MCF 10A (cell line): ENCODE results near the gene TTC34. TPM values are rescaled to one million over a fixed set of nuclear protein-coding genes. Genes with fewer than 3 reads are reported as not detected.

Experiments
- BruUV-seq: library from RNA; stranded (reverse); fragments of 400-500 nt; replicated peaks from 2 replicates; lab custom pipeline; 2021; lab: Mats Ljungman, UMichigan
- CTCF ChIA-PET: fragments of 300-600 bp; sonication (Branson Sonifier 250); formaldehyde crosslinking; extraction: SDS; loops from one replicate; lab custom pipeline; 2021; ENCODE audit warnings: antibody characterized with exemption, inconsistent platforms; lab: Yijun Ruan, JAX
- POLR2A ChIA-PET: fragments of 300-600, 350-650 bp; sonication (Branson Sonifier 250); formaldehyde crosslinking; extraction: SDS; loops from one replicate; lab custom pipeline; 2020; ENCODE audit warnings: antibody characterized with exemption, inconsistent platforms; lab: Yijun Ruan, JAX
- DNase-seq: peaks from one replicate; pipeline ENCODE4 v3.0.0-alpha.2; 2018; ENCODE audit not compliant: unreplicated experiment
- H3K27ac Mint-ChIP-seq: one replicate; pipeline ENCODE4 v1.8.0; 2022; ENCODE audit warnings: mild to moderate bottlenecking, low read depth, mixed read lengths; ENCODE audit not compliant: unreplicated experiment
- H3K27me3 Mint-ChIP-seq: one replicate; pipeline ENCODE4 v1.8.0; 2022; ENCODE audit warnings: mixed read lengths; ENCODE audit not compliant: insufficient read depth, unreplicated experiment
- H3K36me3 Mint-ChIP-seq: one replicate; pipeline ENCODE4 v1.8.0; 2022; ENCODE audit warnings: mild to moderate bottlenecking, moderate library complexity, mixed read lengths; ENCODE audit not compliant: insufficient read depth, unreplicated experiment
- H3K4me1 Mint-ChIP-seq: one replicate; pipeline ENCODE4 v1.8.0; 2022; ENCODE audit warnings: mixed read lengths; ENCODE audit not compliant: insufficient read depth, unreplicated experiment
- H3K4me3 Mint-ChIP-seq: one replicate; pipeline ENCODE4 v1.8.0; 2022; ENCODE audit warnings: mild to moderate bottlenecking, moderate library complexity, mixed read lengths; ENCODE audit not compliant: unreplicated experiment
- H3K9me3 Mint-ChIP-seq: one replicate; pipeline ENCODE4 v1.8.0; 2022; ENCODE audit warnings: mixed read lengths; ENCODE audit not compliant: unreplicated experiment
- intact Hi-C: fragments of 100-400 bp; cut with micrococcal nuclease; formaldehyde crosslinking; loops from 2 replicates; pipeline ENCODE4 v1.14.1; 2022
- total RNA-seq: library from RNA; stranded (reverse); gene quantifications from 2 replicates; pipeline ENCODE4 v1.2.3, GENCODE V29; 2022
- TF ChIP-seq, protein P1 (sequence below): fragments of 200-600 bp; IDR thresholded peaks from one replicate; pipeline ENCODE4 v1.8.0; 2022; ENCODE audit warnings: antibody characterized with exemption, mild to moderate bottlenecking; ENCODE audit not compliant: unreplicated experiment

The TTC34 gene
- total RNA-seq, 1 experiment from 2014 or later = 0.47 TPM

GRCh38 chr1:2625311-2625710 lies 176.2 kb downstream of the TTC34 start:
- BruUV-seq = no TSS peak
- CTCF ChIA-PET = no interaction called here
- POLR2A ChIA-PET = no interaction called here
- H3K27ac Mint-ChIP-seq = no peak overlapping the region
- TF ChIP-seq, protein P1, sequence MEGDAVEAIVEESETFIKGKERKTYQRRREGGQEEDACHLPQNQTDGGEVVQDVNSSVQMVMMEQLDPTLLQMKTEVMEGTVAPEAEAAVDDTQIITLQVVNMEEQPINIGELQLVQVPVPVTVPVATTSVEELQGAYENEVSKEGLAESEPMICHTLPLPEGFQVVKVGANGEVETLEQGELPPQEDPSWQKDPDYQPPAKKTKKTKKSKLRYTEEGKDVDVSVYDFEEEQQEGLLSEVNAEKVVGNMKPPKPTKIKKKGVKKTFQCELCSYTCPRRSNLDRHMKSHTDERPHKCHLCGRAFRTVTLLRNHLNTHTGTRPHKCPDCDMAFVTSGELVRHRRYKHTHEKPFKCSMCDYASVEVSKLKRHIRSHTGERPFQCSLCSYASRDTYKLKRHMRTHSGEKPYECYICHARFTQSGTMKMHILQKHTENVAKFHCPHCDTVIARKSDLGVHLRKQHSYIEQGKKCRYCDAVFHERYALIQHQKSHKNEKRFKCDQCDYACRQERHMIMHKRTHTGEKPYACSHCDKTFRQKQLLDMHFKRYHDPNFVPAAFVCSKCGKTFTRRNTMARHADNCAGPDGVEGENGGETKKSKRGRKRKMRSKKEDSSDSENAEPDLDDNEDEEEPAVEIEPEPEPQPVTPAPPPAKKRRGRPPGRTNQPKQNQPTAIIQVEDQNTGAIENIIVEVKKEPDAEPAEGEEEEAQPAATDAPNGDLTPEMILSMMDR = no peak
- no peak for DNase-seq
- H3K27me3 Mint-ChIP-seq = peaks cover 30% of the 10 kb centered on the region
- intact Hi-C loops = no loop called here
- H3K36me3 Mint-ChIP-seq = no peaks in the 10 kb centered on the region
- H3K4me1 Mint-ChIP-seq = no peaks in the 10 kb centered on the region
- H3K9me3 Mint-ChIP-seq = peaks cover 5% of the 10 kb centered on the region
- H3K4me3 Mint-ChIP-seq = no peak overlapping the region

DNA sequence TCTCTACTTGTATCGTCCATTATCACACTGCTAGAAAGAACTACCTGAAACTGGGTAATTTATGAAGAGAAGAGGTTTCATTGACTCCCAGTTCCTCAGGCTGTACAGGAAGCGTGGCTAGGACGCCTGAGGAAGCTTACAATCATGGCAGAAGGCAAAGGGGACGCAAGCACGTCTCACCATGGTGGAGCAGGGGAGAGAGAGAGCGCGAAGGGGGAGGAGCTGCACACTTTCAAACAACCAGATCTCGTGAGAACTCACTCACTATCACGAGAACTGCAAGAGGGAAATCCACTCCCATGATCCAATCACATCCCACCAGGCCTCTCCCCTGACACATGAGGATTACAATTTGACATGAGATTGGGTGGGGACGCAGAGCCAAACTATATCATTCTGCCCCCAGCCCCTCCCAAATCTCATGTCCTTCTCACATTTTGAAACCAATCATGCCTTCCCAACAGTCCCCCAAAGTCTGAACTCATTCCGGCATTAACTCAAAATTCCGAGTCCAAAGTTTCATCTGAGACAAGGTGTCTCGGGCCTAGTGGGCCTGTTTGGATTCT lies 176.7 kb downstream of the TTC34 start:
- H3K4me3 Mint-ChIP-seq = no peak overlapping the region
- intact Hi-C loops = no loop called here
- H3K9me3 Mint-ChIP-seq = no peaks in the 10 kb centered on the region
- H3K27me3 Mint-ChIP-seq = peaks cover 35% of the 10 kb centered on the region
- no peaks in the 10 kb centered on the region for H3K36me3 Mint-ChIP-seq
- no TSS peak for BruUV-seq
- ChIA-PET POLR2A (interaction anchor here (0.7 kb wide), 1 partner anchor 40 kb away, joined by 3 read pairs; no protein-coding TSS in a partner anchor), CTCF (no interaction called here)
- H3K27ac Mint-ChIP-seq = no peak overlapping the region
- TF ChIP-seq, protein P1 = no peak
- DNase-seq = no peak
- no peaks in the 10 kb centered on the region for H3K4me1 Mint-ChIP-seq

GRCh38 chr1:2623571-2624337 lies 177.7 kb downstream of the TTC34 start:
- POLR2A ChIA-PET = no interaction called here
- Mint-ChIP-seq H3K9me3 (no peaks in the 10 kb centered on the region), H3K36me3 (no peaks in the 10 kb centered on the region), H3K4me3 (no peak overlapping the region), H3K4me1 (no peaks in the 10 kb centered on the region), H3K27me3 (peaks cover 42% of the 10 kb centered on the region), H3K27ac (no peak overlapping the region)
- intact Hi-C loops = no loop called here
- CTCF ChIA-PET = interaction anchor here (1.2 kb wide), 1 partner anchor 9 kb away, joined by 3 read pairs; no protein-coding TSS in a partner anchor
- TF ChIP-seq, protein P1 = no peak
- DNase-seq = no peak
- BruUV-seq = no TSS peak

GRCh38 chr1:2617971-2618470 lies 183.5 kb downstream of the TTC34 start:
- intact Hi-C loops = no loop called here
- H3K4me3 Mint-ChIP-seq = no peak overlapping the region
- no peaks in the 10 kb centered on the region for H3K4me1 Mint-ChIP-seq
- H3K9me3 Mint-ChIP-seq = peaks cover 12% of the 10 kb centered on the region
- BruUV-seq = no TSS peak
- ChIA-PET POLR2A (no interaction called here), CTCF (no interaction called here)
- peaks cover 53% of the 10 kb centered on the region for H3K27me3 Mint-ChIP-seq
- DNase-seq = no peak
- TF ChIP-seq, protein P1 = no peak
- no peak overlapping the region for H3K27ac Mint-ChIP-seq
- no peaks in the 10 kb centered on the region for H3K36me3 Mint-ChIP-seq
